Small intestine (tissue), 7 donors: ENCODE results near the gene IL17D. TPM values are rescaled to one million over a fixed set of nuclear protein-coding genes. Genes with fewer than 3 reads are reported as not detected.
"Not testable (repeated sequence)": the region's sequence is repeated elsewhere in the genome, so short reads cannot be mapped to it uniquely, and the experiment has no call there.

Experiments used
- DNase-seq, 2 donors: peaks; one replicate each; pipeline versions ENCODE4 v3.0.0 to v3.0.0-alpha.2; 2013
- FAIRE-seq: peaks from 2 replicates; lab custom pipeline; 2012; peaks lifted over from hg19 to GRCh38; lab: Jason Lieb, UNC
- H3K27ac ChIP-seq, 3 donors: one replicate each; pipeline ENCODE4 v1.5.1; 2013; ENCODE audit warnings: low read length in 2 of 3, mild to moderate bottlenecking in 2 of 3, control low read depth in 1 of 3, inconsistent platforms in 1 of 3, low read depth in 1 of 3, moderate library complexity in 1 of 3
- H3K27me3 ChIP-seq, 3 donors: one replicate each; pipeline ENCODE4 v1.6.1; 2013; ENCODE audit warnings: low read length in 3 of 3, inconsistent platforms in 1 of 3; ENCODE audit not compliant: control insufficient read depth in 3 of 3, insufficient read depth in 3 of 3
- H3K36me3 ChIP-seq, 3 donors: one replicate each; pipeline ENCODE4 v1.6.1; 2013; ENCODE audit warnings: low read length in 3 of 3, inconsistent platforms in 1 of 3, low read depth in 1 of 3, mild to moderate bottlenecking in 1 of 3, moderate library complexity in 1 of 3; ENCODE audit not compliant: control insufficient read depth in 3 of 3, insufficient read depth in 2 of 3
- H3K4me1 ChIP-seq, 3 donors: one replicate each; pipeline ENCODE4 v1.6.1; 2013; ENCODE audit warnings: low read length in 2 of 3, inconsistent platforms in 1 of 3, low read depth in 1 of 3, mild to moderate bottlenecking in 1 of 3, moderate library complexity in 1 of 3; ENCODE audit not compliant: control insufficient read depth in 3 of 3, insufficient read depth in 2 of 3
- H3K4me3 ChIP-seq, 3 donors: one replicate each; pipeline ENCODE4 v1.5.1; 2013; ENCODE audit warnings: low read length in 3 of 3, control low read depth in 1 of 3, inconsistent platforms in 1 of 3, low read depth in 1 of 3, mild to moderate bottlenecking in 1 of 3, moderate library complexity in 1 of 3
- H3K9me3 ChIP-seq, 2 donors: one replicate each; pipeline ENCODE4 v1.6.1; 2013; ENCODE audit warnings: low read depth in 1 of 2, low read length in 1 of 2; ENCODE audit not compliant: control insufficient read depth in 2 of 2, insufficient read depth in 1 of 2
- WGBS, 3 donors: extraction: QIAGEN DNeasy Blood & Tissue Kit; methylation state at CpG; one replicate each; pipeline ENCODE4 v1.1.7; 2013; 5-methylcytosine and 5-hydroxymethylcytosine counted together
- polyA plus RNA-seq, 4 donors: library from polyadenylated mRNA; stranded (reverse) in 3 of 4; unstranded in 1 of 4; fragments of 200-250 nt in 3 of 4; fragments of 120-200 nt in 1 of 4; gene quantifications; one replicate each; pipeline versions ENCODE4 v1.2.1 to v1.2.3, GENCODE V29; 2013
- donor health status: healthy with polysubstance abuse.
- donor health status: control.
- donor health status: control.
- donor health status: Bipolar disorder and iron deficiency.
- donor health status: healthy.

The IL17D gene
- polyA plus RNA-seq, 4 donors: 1.7 to 28.4 (median 2.0) TPM

DNA sequence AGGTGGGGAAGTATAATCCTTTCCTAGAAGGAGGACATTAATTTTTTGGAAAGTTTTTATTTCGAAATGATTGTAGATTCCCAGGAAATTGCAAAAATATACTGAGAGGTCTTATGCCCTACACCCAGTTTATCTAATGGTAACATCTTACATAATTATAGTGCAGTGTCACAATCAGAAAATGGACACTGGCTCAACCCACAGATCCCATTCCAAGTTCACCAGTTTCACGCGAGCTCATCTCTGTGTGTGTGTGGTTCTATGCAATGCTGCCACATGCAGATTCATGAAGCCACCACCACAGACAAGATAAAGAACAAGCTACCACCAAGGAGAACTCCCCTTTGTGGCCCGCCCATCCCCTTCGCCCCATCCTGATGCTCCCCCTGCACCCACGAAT, 24.4 kb downstream of the IL17D start:
- no peak for DNase-seq
- Histone ChIP-seq H3K27ac (no peak overlapping the region), H3K36me3 (peaks cover 0 to 7% (median 0%) of the 10 kb centered on the region in 3 donors), H3K4me3 (no peak overlapping the region), H3K4me1 (no peaks in the 10 kb centered on the region), H3K27me3 (no peaks in the 10 kb centered on the region), H3K9me3 (no peaks in the 10 kb centered on the region)
- FAIRE-seq: no peak
- 95 to 97% (median 97%) methylated on average over 6 of the region's 6 CpGs for WGBS, 3 donors

DNA sequence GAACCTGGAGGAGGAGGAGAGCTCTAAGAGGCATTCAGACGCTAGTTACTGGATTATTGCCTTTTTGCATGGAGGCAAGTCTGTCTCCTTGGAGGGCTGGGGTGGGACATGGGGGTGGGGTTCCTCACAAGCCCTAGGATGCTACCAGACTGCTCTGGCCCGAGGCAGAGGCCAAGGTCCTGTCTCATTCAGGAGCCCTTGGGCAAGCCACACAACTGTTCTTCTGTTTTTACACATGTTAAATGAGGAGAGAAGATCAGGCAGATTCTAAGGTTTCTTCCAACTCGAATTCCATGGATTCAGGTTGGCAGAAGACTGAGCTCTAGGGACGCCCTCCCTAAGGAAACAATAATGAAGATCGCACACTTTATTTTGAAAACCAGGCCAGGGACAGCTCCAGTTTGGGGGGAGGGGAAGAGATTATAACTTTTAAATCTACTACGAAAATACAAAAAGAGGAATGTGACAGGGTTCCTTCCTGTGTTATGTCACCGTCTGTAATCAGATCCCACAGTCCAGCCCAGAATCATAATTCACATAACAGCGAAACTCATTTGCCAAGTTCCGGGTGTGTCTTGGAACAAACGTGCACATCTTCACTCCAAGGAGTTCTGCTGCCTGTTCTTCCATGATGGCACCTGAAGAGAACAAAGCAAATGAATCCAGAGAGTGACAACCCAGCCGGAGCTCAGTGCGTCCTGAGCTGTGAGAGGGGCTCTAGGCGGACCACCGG, 25.2 kb downstream of the IL17D start:
- WGBS, 3 donors: 74 to 87% (median 85%) methylated on average over 14 of the region's 14 CpGs
- Histone ChIP-seq H3K36me3 (peaks cover 0 to 7% (median 0%) of the 10 kb centered on the region in 3 donors), H3K27ac (no peak overlapping the region), H3K4me3 (no peak overlapping the region), H3K9me3 (no peaks in the 10 kb centered on the region), H3K4me1 (no peaks in the 10 kb centered on the region), H3K27me3 (no peaks in the 10 kb centered on the region)
- FAIRE-seq (no peak), DNase-seq (no peak)

DNA sequence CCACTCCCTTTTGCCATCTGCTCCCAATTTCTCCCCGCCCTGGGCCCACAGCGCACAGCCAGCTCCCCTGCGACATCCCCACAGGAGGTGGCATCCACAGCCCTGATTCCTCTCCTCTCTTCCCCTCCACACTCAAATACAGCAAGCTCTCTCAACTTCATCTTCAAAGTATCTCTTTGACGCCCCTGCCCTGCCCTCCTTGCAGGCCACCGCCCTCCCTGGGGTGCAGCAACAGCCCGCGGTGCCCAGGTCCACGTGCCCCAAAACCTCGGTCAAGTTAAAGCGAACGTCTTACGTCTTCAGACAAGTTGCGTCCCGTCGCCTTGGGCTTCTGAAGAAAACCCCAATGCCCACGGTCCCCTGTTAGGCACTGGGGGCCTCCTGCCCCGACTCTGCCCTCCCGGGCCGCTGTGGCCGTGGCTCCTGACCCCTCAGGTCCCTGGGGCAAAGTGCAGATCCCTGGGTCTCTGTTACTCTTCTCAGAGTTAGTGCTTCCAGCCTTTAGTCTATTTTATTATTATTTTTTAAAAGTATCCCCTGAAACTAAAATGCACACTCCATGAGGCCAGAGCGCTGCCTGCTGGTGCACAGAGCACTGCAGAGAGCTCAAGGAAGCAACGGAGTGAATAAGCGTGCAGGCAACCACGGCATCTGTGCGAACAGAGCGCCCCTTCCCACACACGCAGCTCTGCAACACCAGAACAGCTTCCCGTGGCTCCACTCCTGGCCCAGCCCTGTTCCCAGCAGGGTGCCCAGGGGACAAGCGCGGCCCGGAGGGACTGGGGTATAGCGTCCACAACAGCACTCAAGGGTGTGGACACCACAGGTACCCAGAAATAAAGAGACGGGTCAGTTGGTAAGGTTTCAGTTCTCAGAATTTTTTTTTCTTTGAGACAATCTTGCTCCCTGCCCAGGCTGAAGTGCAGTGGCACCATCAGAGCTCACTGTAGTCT, 26.4 kb downstream of the IL17D start:
- no peak for FAIRE-seq
- Histone ChIP-seq H3K36me3 (peaks cover 0 to 7% (median 0%) of the 10 kb centered on the region in 3 donors), H3K4me1 (no peaks in the 10 kb centered on the region), H3K27ac (no peak overlapping the region), H3K27me3 (no peaks in the 10 kb centered on the region), H3K4me3 (no peak overlapping the region), H3K9me3 (no peaks in the 10 kb centered on the region)
- DNase-seq: no peak
- WGBS, 3 donors: 92 to 96% (median 95%) methylated on average over 33 of the region's 33 CpGs

DNA sequence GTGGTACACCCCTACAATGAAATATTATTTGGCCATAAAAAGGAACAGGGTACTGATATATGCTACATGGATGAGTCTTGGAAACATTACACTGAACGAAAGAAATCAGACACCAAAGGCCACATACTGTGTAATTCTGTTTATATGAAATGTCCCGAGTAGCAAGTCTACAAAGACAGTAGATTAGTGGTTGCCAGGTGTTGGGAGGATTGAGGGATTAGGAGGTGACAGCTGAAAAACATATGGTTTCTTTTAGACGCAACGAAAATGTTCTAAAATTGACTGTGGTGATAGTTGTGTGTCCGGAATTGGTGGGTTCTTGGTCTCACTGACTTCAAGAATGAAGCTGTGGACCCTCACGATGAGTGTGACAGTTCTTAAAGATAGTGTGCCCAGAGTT, 35.1 kb downstream of the IL17D start:
- H3K27ac ChIP-seq: no peak overlapping the region
- H3K4me3 ChIP-seq: no peak overlapping the region
- 95 to 97% (median 97%) methylated on average over 6 of the region's 6 CpGs for WGBS, 3 donors
- no peaks in the 10 kb centered on the region for H3K4me1 ChIP-seq
- FAIRE-seq (no peak), DNase-seq (no peak)
- H3K9me3 ChIP-seq: peaks cover 0 to 7% of the 10 kb centered on the region in 2 donors
- H3K27me3 ChIP-seq: no peaks in the 10 kb centered on the region
- H3K36me3 ChIP-seq: no peaks in the 10 kb centered on the region

DNA sequence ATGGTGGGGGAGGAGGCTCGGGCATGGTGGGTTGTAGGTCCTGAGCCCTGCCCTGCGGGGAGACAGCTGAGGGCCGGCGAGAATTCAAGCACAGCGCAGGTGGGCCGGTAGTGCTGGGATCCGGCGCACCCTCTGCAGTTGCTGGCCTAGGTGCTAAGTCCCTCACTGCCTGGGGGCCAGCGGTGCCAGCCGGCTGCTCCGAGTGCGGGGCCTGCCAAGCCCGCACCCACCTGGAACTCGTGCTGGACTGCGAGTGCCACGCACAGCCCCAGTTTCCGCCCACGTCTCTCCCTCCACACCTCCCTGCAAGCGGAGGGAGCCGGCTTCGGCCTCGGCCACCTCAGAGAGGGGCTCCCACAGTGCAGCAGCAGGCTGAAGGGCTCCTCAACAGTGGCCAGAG, 36.5 kb downstream of the IL17D start:
- 97 to 99% (median 98%) methylated on average over 19 to 22 of the region's 22 CpGs for WGBS, 3 donors
- DNase-seq (no peak), FAIRE-seq (no peak)
- Histone ChIP-seq H3K36me3 (no peaks in the 10 kb centered on the region), H3K4me3 (no peak overlapping the region), H3K27ac (no peak overlapping the region), H3K27me3 (no peaks in the 10 kb centered on the region), H3K9me3 (peaks cover 0 to 7% of the 10 kb centered on the region in 2 donors), H3K4me1 (no peaks in the 10 kb centered on the region)

DNA sequence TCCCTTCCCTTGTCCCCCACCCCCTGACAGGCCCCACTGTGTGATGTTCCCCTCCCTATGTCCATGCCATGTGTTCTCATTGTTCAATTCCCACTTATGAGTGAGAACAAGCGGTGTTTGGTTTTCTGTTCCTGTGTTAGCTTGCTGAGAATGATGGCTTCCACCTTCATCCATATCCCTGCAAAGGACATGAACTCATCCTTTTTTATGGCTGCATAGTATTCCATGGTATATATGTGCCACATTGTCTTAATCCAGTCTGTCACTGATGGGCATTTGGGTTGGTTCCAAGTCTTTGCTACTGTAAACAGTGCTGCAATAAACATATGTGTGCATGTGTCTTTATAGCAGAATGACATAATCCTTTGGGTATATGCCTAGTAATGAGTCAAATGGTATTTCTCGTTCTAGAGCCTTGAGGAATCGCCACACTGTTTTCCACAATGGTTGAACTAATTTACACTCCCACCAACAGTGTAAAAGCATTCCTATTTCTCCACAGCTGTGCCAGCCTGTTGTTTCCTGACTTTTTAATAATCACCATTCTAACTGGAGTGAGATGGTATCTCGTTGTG, 40.4 kb downstream of the IL17D start:
- not testable (repeated sequence) for H3K27ac ChIP-seq, FAIRE-seq, H3K4me1 ChIP-seq, H3K36me3 ChIP-seq, H3K27me3 ChIP-seq, H3K4me3 ChIP-seq, H3K9me3 ChIP-seq, DNase-seq
- WGBS, 3 donors: 93 to 96% (median 94%) methylated on average over 4 of the region's 4 CpGs

DNA sequence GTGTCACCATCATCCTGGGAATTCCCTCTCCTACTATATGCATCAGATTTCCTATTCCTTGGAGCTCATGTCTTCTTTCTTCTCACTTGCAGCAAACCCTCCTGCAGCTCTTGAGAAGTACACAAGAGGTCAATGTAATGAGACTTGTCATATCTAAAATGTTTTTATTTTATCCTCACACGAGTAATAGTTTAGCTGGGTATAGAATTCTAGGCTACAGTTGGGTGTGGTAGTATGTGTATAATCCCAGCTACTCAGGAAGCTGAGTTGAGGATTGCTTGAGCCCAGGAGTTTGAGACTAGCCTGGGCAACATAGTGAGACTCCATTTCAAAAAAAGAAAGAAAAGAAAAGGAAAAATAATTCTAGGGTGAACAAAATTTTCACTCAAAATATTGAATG, 45.9 kb downstream of the IL17D start:
- H3K36me3 ChIP-seq: no peaks in the 10 kb centered on the region
- no peaks in the 10 kb centered on the region for H3K4me1 ChIP-seq
- no peaks in the 10 kb centered on the region for H3K27me3 ChIP-seq
- DNase-seq: no peak
- no peak for FAIRE-seq
- H3K9me3 ChIP-seq: peaks cover 0 to 6% of the 10 kb centered on the region in 2 donors
- 94 to 100% (median 97%) methylated on average over 1 of the region's 1 CpG for WGBS, 3 donors
- H3K27ac ChIP-seq: no peak overlapping the region
- H3K4me3 ChIP-seq: no peak overlapping the region

DNA sequence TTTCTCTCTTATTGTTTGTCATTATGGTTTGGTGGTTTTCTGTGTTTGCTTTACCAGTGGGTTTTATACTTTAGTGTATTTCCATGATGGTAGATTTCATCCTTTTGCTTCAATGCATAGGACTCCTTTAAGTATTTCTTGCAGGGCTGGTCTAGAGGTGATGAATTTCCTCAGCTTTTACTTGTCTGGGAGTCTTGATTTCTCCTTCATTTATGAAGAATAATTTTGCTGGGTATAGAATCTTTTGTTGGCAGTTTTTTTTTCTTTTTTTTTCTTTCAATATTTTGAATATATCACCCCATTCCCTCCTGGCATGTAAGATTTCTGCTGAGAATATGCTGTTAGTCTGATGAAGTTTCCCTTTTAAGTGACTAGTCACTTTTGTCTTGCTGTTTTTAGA, 50.5 kb downstream of the IL17D start:
- Histone ChIP-seq H3K36me3 (peaks cover 0 to 10% (median 0%) of the 10 kb centered on the region in 3 donors), H3K9me3 (peaks cover 0 to 20% of the 10 kb centered on the region in 2 donors), H3K4me1 (no peaks in the 10 kb centered on the region), H3K27ac (no peak overlapping the region), H3K4me3 (no peak overlapping the region), H3K27me3 (no peaks in the 10 kb centered on the region)
- DNase-seq (no peak), FAIRE-seq (no peak)
